ENCODE results near the gene INSYN2B.

The INSYN2B gene

DNA sequence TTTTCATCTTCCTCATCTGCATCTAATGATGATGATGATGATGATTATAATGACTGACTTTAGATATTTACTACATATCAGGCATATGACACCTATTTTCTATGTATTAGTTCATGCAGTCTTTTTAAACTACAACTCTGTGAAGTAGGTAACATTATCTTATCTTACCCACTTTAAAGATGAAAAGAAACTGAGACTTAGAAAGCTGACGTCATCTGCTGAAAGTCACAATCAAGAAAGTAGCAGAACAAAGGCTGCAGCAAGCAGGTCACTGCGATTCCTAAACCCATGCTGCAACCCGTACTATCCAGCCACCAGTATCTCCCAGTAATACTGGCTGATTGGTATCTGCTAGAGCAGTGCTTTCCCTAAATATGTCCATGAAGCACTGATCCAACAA lies 40.1 kb upstream of the INSYN2B start:
- Histone ChIP-seq H3K23ac (ENCODE audit: low read depth, low read length, poor library complexity) (no peak overlapping the region), H3K79me1 (ENCODE audit: low read depth, low read length) (no peaks in the 10 kb centered on the region), H4K8ac (ENCODE audit: low read depth, low read length) (no peak overlapping the region), H2AFZ (ENCODE audit: low read length) (no peak overlapping the region), H3K27ac (replicated peaks; ENCODE audit: low read length) (no peak overlapping the region), H3K36me3 (replicated peaks in 1 of 2; ENCODE audit: control insufficient read depth in 2 of 2, insufficient read depth in 2 of 2, low read length in 2 of 2) (no peaks in the 10 kb centered on the region), H3K27me3 (ENCODE audit: control insufficient read depth in 3 of 3, insufficient read depth in 3 of 3, low read depth in 1 of 3, low read length in 3 of 3) (peaks cover 0 to 14% (median 0%) of the 10 kb centered on the region in 3 experiments), H3K4me2 (ENCODE audit: insufficient read depth, low read length, poor library complexity, severe bottlenecking) (no peak overlapping the region), H3K4me3 (ENCODE audit: low read length in 2 of 2) (no peak overlapping the region), H3K9me3 (replicated peaks in 1 of 2; ENCODE audit: control insufficient read depth in 2 of 2, insufficient read depth in 1 of 2, low read depth in 1 of 2, low read length in 2 of 2) (no peaks in the 10 kb centered on the region), H2BK12ac (ENCODE audit: low read length) (no peak overlapping the region), H2BK15ac (ENCODE audit: low read length) (no peak overlapping the region), H3K14ac (ENCODE audit: low read length) (no peak overlapping the region), H3K4ac (ENCODE audit: low read length) (no peak overlapping the region), H4K91ac (ENCODE audit: low read depth, low read length, poor library complexity) (no peak overlapping the region), H2BK5ac (ENCODE audit: low read length) (no peak overlapping the region), H3K9ac (ENCODE audit: low read depth, low read length, poor library complexity) (no peak overlapping the region), H3K4me1 (ENCODE audit: control insufficient read depth in 2 of 2, insufficient read depth in 1 of 2, low read depth in 1 of 2, low read length in 2 of 2) (no peaks in the 10 kb centered on the region), H2AK5ac (ENCODE audit: low read depth, low read length) (no peak overlapping the region), H3K18ac (ENCODE audit: low read length) (no peak overlapping the region), H2BK120ac (ENCODE audit: low read depth, low read length) (no peak overlapping the region)
- DNase-seq (ENCODE audit: low spot score): no peak
- no CpG with 5 or more reads among the region's 3 CpGs for WGBS, 2 donors (ENCODE audit: extremely low coverage in 2 of 2, insufficient read length in 2 of 2, insufficient replicate concordance in 1 of 2)

DNA sequence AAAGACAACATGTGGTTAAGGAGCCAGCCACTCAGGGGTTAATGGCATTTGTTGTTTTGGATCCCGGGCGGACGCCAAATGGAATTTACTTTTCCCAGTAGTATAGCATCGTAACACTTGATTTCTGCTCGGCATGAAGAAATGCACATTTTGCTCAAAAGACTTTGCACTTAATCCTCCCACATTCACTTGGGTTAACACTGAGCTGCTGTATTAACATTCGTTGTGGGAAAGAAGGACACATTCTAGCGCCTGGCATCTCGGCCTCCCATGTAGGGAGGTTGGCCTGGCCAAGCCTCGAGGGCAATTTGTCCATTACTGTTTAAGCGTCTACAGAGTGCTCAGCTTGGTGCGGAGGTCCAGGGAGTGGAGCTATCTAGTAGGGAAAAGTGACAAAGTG lies 32.3 kb upstream of the INSYN2B start:
- Histone ChIP-seq H4K8ac (ENCODE audit: low read depth, low read length) (no peak overlapping the region), H3K4me1 (ENCODE audit: control insufficient read depth in 2 of 2, insufficient read depth in 1 of 2, low read depth in 1 of 2, low read length in 2 of 2) (no peaks in the 10 kb centered on the region), H2BK12ac (ENCODE audit: low read length) (no peak overlapping the region), H3K4me2 (ENCODE audit: insufficient read depth, low read length, poor library complexity, severe bottlenecking) (no peak overlapping the region), H2AK5ac (ENCODE audit: low read depth, low read length) (no peak overlapping the region), H3K36me3 (replicated peaks in 1 of 2; ENCODE audit: control insufficient read depth in 2 of 2, insufficient read depth in 2 of 2, low read length in 2 of 2) (no peaks in the 10 kb centered on the region), H3K79me1 (ENCODE audit: low read depth, low read length) (no peaks in the 10 kb centered on the region), H3K27ac (replicated peaks; ENCODE audit: low read length) (no peak overlapping the region), H2BK15ac (ENCODE audit: low read length) (no peak overlapping the region), H3K14ac (ENCODE audit: low read length) (no peak overlapping the region), H3K9me3 (replicated peaks in 1 of 2; ENCODE audit: control insufficient read depth in 2 of 2, insufficient read depth in 1 of 2, low read depth in 1 of 2, low read length in 2 of 2) (no peaks in the 10 kb centered on the region), H2AFZ (ENCODE audit: low read length) (no peak overlapping the region), H3K9ac (ENCODE audit: low read depth, low read length, poor library complexity) (no peak overlapping the region), H3K4ac (ENCODE audit: low read length) (no peak overlapping the region), H3K27me3 (ENCODE audit: control insufficient read depth in 3 of 3, insufficient read depth in 3 of 3, low read depth in 1 of 3, low read length in 3 of 3) (peaks cover 0 to 6% (median 0%) of the 10 kb centered on the region in 3 experiments), H2BK5ac (ENCODE audit: low read length) (no peak overlapping the region), H2BK120ac (ENCODE audit: low read depth, low read length) (no peak overlapping the region), H4K91ac (ENCODE audit: low read depth, low read length, poor library complexity) (no peak overlapping the region), H3K23ac (ENCODE audit: low read depth, low read length, poor library complexity) (no peak overlapping the region), H3K18ac (ENCODE audit: low read length) (no peak overlapping the region), H3K4me3 (ENCODE audit: low read length in 2 of 2) (no peak overlapping the region)
- WGBS, 2 donors (ENCODE audit: extremely low coverage in 2 of 2, insufficient read length in 2 of 2, insufficient replicate concordance in 1 of 2): no CpG with 5 or more reads among the region's 11 CpGs
- no peak for DNase-seq (ENCODE audit: low spot score)

DNA sequence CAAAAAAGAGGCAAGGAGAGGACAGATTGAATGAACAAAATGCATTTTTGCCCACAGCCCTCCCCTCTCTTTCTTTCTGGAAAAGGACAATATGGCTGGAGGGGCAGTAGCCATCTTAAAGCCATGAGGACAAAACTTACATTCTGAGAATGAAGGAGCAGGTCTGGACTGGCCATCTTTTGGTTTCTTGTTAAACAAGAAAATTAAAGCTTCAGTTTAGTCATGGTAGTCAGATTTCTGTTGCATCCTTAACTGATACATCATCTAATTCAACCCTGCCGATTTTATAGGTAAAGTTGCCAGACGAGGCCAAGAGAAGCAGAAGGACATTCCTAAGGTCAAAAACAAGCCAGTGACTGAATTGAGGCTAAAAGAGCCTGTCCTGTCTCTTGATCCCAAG lies 31.5 kb upstream of the INSYN2B start:
- Histone ChIP-seq H3K27me3 (ENCODE audit: control insufficient read depth in 3 of 3, insufficient read depth in 3 of 3, low read depth in 1 of 3, low read length in 3 of 3) (no peaks in the 10 kb centered on the region), H4K91ac (ENCODE audit: low read depth, low read length, poor library complexity) (no peak overlapping the region), H3K4ac (ENCODE audit: low read length) (no peak overlapping the region), H3K36me3 (replicated peaks in 1 of 2; ENCODE audit: control insufficient read depth in 2 of 2, insufficient read depth in 2 of 2, low read length in 2 of 2) (no peaks in the 10 kb centered on the region), H3K79me1 (ENCODE audit: low read depth, low read length) (no peaks in the 10 kb centered on the region), H3K9me3 (replicated peaks in 1 of 2; ENCODE audit: control insufficient read depth in 2 of 2, insufficient read depth in 1 of 2, low read depth in 1 of 2, low read length in 2 of 2) (no peaks in the 10 kb centered on the region), H2AFZ (ENCODE audit: low read length) (no peak overlapping the region), H3K18ac (ENCODE audit: low read length) (no peak overlapping the region), H2AK5ac (ENCODE audit: low read depth, low read length) (no peak overlapping the region), H3K23ac (ENCODE audit: low read depth, low read length, poor library complexity) (no peak overlapping the region), H3K4me3 (ENCODE audit: low read length in 2 of 2) (no peak overlapping the region), H2BK120ac (ENCODE audit: low read depth, low read length) (no peak overlapping the region), H2BK12ac (ENCODE audit: low read length) (no peak overlapping the region), H3K9ac (ENCODE audit: low read depth, low read length, poor library complexity) (no peak overlapping the region), H3K4me2 (ENCODE audit: insufficient read depth, low read length, poor library complexity, severe bottlenecking) (no peak overlapping the region), H3K14ac (ENCODE audit: low read length) (no peak overlapping the region), H3K4me1 (ENCODE audit: control insufficient read depth in 2 of 2, insufficient read depth in 1 of 2, low read depth in 1 of 2, low read length in 2 of 2) (no peaks in the 10 kb centered on the region), H3K27ac (replicated peaks; ENCODE audit: low read length) (no peak overlapping the region), H4K8ac (ENCODE audit: low read depth, low read length) (no peak overlapping the region), H2BK15ac (ENCODE audit: low read length) (no peak overlapping the region), H2BK5ac (ENCODE audit: low read length) (no peak overlapping the region)
- WGBS, 2 donors (ENCODE audit: extremely low coverage in 2 of 2, insufficient read length in 2 of 2, insufficient replicate concordance in 1 of 2): no CpG with 5 or more reads among the region's 2 CpGs
- no peak for DNase-seq (ENCODE audit: low spot score)

DNA sequence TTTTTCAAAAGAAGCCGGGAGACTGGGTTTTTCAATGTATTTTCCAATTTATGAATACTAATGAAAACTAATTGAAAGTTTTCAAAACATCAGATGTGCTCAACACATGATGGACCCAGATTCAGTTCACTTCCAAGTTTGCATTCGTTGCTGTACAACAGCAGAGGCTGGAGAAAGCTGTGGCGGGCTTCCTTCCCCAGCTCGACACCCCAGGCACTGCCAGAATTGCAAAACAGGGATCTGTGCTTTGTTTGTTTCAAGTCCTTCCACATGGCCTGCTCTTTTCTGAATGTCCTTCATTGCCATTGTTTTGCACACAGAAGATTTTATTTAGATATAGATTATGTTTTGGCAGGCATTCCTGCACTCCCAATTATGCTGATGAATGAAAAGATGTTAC lies 30.3 kb upstream of the INSYN2B start:
- no CpG with 5 or more reads among the region's 4 CpGs for WGBS, 2 donors (ENCODE audit: extremely low coverage in 2 of 2, insufficient read length in 2 of 2, insufficient replicate concordance in 1 of 2)
- DNase-seq (ENCODE audit: low spot score): no peak
- Histone ChIP-seq H3K18ac (ENCODE audit: low read length) (no peak overlapping the region), H2AFZ (ENCODE audit: low read length) (no peak overlapping the region), H4K8ac (ENCODE audit: low read depth, low read length) (no peak overlapping the region), H3K79me1 (ENCODE audit: low read depth, low read length) (no peaks in the 10 kb centered on the region), H3K4me2 (ENCODE audit: insufficient read depth, low read length, poor library complexity, severe bottlenecking) (no peak overlapping the region), H2BK120ac (ENCODE audit: low read depth, low read length) (no peak overlapping the region), H3K27me3 (ENCODE audit: control insufficient read depth in 3 of 3, insufficient read depth in 3 of 3, low read depth in 1 of 3, low read length in 3 of 3) (no peaks in the 10 kb centered on the region), H3K4ac (ENCODE audit: low read length) (no peak overlapping the region), H3K36me3 (replicated peaks in 1 of 2; ENCODE audit: control insufficient read depth in 2 of 2, insufficient read depth in 2 of 2, low read length in 2 of 2) (no peaks in the 10 kb centered on the region), H3K4me3 (ENCODE audit: low read length in 2 of 2) (no peak overlapping the region), H3K23ac (ENCODE audit: low read depth, low read length, poor library complexity) (no peak overlapping the region), H3K4me1 (ENCODE audit: control insufficient read depth in 2 of 2, insufficient read depth in 1 of 2, low read depth in 1 of 2, low read length in 2 of 2) (no peaks in the 10 kb centered on the region), H2BK12ac (ENCODE audit: low read length) (no peak overlapping the region), H2BK5ac (ENCODE audit: low read length) (no peak overlapping the region), H3K14ac (ENCODE audit: low read length) (no peak overlapping the region), H2AK5ac (ENCODE audit: low read depth, low read length) (no peak overlapping the region), H4K91ac (ENCODE audit: low read depth, low read length, poor library complexity) (no peak overlapping the region), H3K9me3 (replicated peaks in 1 of 2; ENCODE audit: control insufficient read depth in 2 of 2, insufficient read depth in 1 of 2, low read depth in 1 of 2, low read length in 2 of 2) (no peaks in the 10 kb centered on the region), H2BK15ac (ENCODE audit: low read length) (no peak overlapping the region), H3K9ac (ENCODE audit: low read depth, low read length, poor library complexity) (no peak overlapping the region), H3K27ac (replicated peaks; ENCODE audit: low read length) (no peak overlapping the region)

Data from neuronal stem cell (in vitro differentiated cells).